Progenitor cell of endocrine pancreas (in vitro differentiated cells): Measurements from ENCODE around the gene ITGAD. TPM values are rescaled to one million over a fixed set of nuclear protein-coding genes. Genes with fewer than 3 reads are reported as not detected.

Experiments
- DNase-seq: peaks from one replicate; pipeline ENCODE4 v3.0.0; 2021; ENCODE audit warnings: low spot score; ENCODE audit not compliant: unreplicated experiment
- H3K27ac Mint-ChIP-seq: 2 replicates; pipeline ENCODE4 v1.8.0; 2021; ENCODE audit warnings: mild to moderate bottlenecking, moderate library complexity, mixed read lengths
- H3K27me3 Mint-ChIP-seq: 2 replicates; pipeline ENCODE4 v1.8.0; 2021; ENCODE audit warnings: mixed read lengths
- H3K36me3 Mint-ChIP-seq: 2 replicates; pipeline ENCODE4 v1.8.0; 2022; ENCODE audit warnings: mixed read lengths; ENCODE audit not compliant: insufficient read depth
- H3K4me1 Mint-ChIP-seq: 2 replicates; pipeline ENCODE4 v1.8.0; 2021; ENCODE audit warnings: low read depth, mixed read lengths
- H3K4me3 Mint-ChIP-seq: 2 replicates; pipeline ENCODE4 v1.8.0; 2021; ENCODE audit warnings: low read depth, mild to moderate bottlenecking, moderate library complexity, mixed read lengths
- H3K9me3 Mint-ChIP-seq: 2 replicates; pipeline ENCODE4 v1.8.0; 2021; ENCODE audit warnings: low read depth, mixed read lengths
- total RNA-seq: library from RNA; stranded (reverse); gene quantifications from 2 replicates; pipeline ENCODE4 v1.2.1, GENCODE V29; 2021
- TF ChIP-seq, protein P1 (sequence below): fragments of 200-600 bp; sonication (generic); IDR thresholded peaks from one replicate; pipeline ENCODE4 v1.5.0; 2021; ENCODE audit warnings: antibody characterized with exemption, mild to moderate bottlenecking; ENCODE audit not compliant: unreplicated experiment

Gene ITGAD
- total RNA-seq, 1 donor from 2014 or later: not detected

DNA sequence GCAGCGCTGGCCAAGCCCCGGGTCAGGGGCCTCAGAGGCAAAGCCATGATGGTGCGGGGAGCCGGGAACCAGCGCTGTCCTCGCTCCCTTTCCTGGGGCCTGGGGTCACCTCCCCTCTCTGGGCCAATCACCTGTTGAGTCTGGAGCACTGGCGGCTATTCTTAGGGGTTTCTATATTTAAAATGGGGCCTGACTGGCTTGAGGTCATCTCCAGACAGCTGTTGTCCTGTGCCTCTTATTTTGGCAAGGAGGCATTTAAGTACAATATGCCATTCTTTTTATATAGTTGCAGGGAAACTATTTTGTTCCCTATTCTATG is 35.1 kb downstream of the ITGAD start, which contains the start of gene COX6A2:
Gene COX6A2 (minus strand): TSS at position 82 of the 319 bp plus-strand sequence. CDS start 35 bp downstream, at position 47.
- Mint-ChIP-seq H3K27me3 (peaks cover 40% of the 10 kb centered on the region), H3K4me3 (no peak within 1 kb of the TSS)

DNA sequence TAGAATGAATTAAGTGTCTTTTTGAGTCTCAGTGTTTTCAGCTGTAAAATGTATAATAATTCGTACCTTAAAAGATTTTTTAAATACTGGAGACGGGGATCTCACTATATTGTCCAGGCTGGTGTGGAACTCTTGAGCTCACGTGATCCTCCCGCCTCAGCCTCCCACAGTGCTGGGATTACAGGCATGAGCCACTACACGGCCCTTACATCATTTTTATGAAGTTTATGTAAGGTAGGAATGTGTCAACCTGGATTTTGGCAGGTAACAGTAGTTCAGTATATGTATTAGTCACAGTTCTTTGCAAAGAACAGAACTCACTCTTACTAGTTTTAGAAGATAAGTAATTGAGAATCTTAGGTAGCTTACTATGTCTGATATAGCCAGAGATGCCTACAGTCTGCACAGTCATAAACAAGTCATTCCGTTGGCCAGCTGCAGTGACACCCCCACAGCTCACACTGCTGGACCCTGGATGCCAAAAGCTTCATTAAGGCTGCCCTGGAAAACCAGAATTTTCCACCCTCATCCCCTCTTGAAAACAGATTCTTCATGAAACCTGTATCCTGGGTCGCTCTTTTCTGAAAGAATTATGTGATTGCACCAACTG is 35.6 kb downstream of the ITGAD start:
- no peak for DNase-seq
- Mint-ChIP-seq H3K36me3 (no peaks in the 10 kb centered on the region), H3K27ac (no peak overlapping the region), H3K9me3 (no peaks in the 10 kb centered on the region), H3K4me1 (no peaks in the 10 kb centered on the region), H3K4me3 (no peak overlapping the region), H3K27me3 (peaks cover 35% of the 10 kb centered on the region)
- TF ChIP-seq, protein P1, sequence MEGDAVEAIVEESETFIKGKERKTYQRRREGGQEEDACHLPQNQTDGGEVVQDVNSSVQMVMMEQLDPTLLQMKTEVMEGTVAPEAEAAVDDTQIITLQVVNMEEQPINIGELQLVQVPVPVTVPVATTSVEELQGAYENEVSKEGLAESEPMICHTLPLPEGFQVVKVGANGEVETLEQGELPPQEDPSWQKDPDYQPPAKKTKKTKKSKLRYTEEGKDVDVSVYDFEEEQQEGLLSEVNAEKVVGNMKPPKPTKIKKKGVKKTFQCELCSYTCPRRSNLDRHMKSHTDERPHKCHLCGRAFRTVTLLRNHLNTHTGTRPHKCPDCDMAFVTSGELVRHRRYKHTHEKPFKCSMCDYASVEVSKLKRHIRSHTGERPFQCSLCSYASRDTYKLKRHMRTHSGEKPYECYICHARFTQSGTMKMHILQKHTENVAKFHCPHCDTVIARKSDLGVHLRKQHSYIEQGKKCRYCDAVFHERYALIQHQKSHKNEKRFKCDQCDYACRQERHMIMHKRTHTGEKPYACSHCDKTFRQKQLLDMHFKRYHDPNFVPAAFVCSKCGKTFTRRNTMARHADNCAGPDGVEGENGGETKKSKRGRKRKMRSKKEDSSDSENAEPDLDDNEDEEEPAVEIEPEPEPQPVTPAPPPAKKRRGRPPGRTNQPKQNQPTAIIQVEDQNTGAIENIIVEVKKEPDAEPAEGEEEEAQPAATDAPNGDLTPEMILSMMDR: no peak

More for the DNA sequence above, 35.1 kb downstream of the ITGAD start, which contains the start of gene COX6A2:
- Mint-ChIP-seq H3K9me3 (no peaks in the 10 kb centered on the region), H3K4me1 (no peaks in the 10 kb centered on the region), H3K27ac (no peak within 1 kb of the TSS), H3K36me3 (no peaks in the 10 kb centered on the region)
- TF ChIP-seq, protein P1: no peak
- no peak for DNase-seq

DNA sequence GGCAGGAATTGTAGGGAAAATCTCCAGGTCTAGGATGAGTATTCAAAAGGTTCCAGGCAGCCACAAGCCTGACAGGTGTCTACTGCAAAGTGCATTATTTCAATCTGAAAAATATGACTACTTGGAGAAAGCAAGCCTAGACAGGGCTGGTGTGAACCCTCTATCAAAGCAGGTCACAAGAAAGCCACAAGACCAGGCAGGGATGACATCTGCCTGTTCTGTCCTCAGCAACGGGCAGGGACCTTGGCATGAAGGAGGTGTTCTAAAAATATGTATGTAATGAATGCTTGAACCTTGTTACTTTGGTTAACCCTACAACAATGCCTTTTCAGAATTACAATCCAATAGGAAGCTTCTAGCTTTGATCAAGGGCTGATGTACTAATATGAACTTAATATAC is 36.2 kb downstream of the ITGAD start:
- no peaks in the 10 kb centered on the region for H3K9me3 Mint-ChIP-seq
- H3K4me3 Mint-ChIP-seq: no peak overlapping the region
- TF ChIP-seq, protein P1: no peak
- H3K27ac Mint-ChIP-seq: no peak overlapping the region
- H3K4me1 Mint-ChIP-seq: no peaks in the 10 kb centered on the region
- peaks cover 29% of the 10 kb centered on the region for H3K27me3 Mint-ChIP-seq
- H3K36me3 Mint-ChIP-seq: no peaks in the 10 kb centered on the region
- no peak for DNase-seq

DNA sequence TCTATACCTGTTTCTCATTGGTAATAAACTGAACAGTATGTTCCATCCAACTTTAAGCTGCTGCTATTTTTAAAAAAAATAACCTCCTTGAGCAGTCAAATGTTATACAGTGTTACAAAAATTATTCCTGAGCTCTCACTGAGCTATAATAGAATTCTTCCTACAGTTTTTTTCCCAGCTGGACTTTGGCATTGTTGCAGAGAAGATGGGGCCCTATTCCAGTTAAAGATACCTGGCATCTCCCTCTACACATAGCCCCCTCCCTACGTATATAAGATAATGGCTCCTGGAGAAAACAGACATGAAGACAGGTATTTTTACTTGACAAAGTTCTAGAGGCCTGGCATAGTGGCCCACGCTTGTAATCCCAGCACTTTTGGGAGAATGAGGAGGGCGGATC is 36.7 kb downstream of the ITGAD start:
- no peaks in the 10 kb centered on the region for H3K36me3 Mint-ChIP-seq
- H3K4me3 Mint-ChIP-seq: no peak overlapping the region
- peaks cover 27% of the 10 kb centered on the region for H3K27me3 Mint-ChIP-seq
- H3K27ac Mint-ChIP-seq: no peak overlapping the region
- DNase-seq: no peak
- no peaks in the 10 kb centered on the region for H3K4me1 Mint-ChIP-seq
- H3K9me3 Mint-ChIP-seq: no peaks in the 10 kb centered on the region
- TF ChIP-seq, protein P1: no peak

DNA sequence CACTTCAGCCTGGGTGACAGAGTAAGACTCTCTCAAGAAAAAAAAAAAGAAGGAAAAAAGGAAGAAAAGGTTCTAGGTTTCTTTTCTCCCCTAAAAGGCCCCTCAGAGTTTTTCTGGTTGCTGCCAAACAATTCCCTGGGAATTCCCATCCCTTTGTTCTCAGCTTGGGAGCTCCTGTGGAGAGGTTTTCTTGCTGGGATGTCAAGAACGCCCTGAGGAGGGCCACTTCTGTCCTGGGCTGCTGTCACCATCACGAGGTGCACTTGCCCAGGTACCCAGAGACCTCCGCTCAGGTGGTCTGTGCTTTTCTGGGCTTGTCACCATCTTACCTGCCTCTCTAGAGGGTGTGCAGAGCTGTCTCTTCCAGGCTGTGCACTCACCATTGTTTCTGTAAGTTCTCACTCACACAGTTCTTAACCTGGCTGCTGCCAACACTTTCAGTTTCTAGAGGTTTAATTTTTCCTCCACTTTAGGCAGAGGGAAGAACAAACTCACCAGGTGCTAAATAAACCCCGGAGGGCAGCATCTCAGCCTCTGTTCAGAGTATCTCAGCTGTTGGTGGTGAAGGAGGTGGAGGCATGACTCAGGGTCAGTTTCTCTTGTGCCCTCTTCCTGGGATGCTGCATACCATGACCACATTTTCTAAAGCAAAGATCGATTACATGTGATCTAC is 37.4 kb downstream of the ITGAD start:
- no peak for DNase-seq
- Mint-ChIP-seq H3K9me3 (no peaks in the 10 kb centered on the region), H3K27ac (no peak overlapping the region), H3K27me3 (peaks cover 20% of the 10 kb centered on the region), H3K36me3 (no peaks in the 10 kb centered on the region), H3K4me3 (no peak overlapping the region), H3K4me1 (no peaks in the 10 kb centered on the region)
- TF ChIP-seq, protein P1: no peak
